ENCODE measurements around the gene NMD3. TPM values are rescaled to one million over a fixed set of nuclear protein-coding genes. Genes with fewer than 3 reads are reported as not detected.

The NMD3 gene
- total RNA-seq, 1 donor from 2014 or later = 41.4 TPM

- no peaks in the 10 kb centered on the region for H3K27me3 ChIP-seq
- no peaks in the 10 kb centered on the region for H4K20me1 ChIP-seq (ENCODE audit: low read depth)
- H3K79me2 ChIP-seq (ENCODE audit: low read depth) = no peaks in the 10 kb centered on the region
- H3K4me2 ChIP-seq = no peak overlapping the region
- no peak overlapping the region for H3K4me3 Mint-ChIP-seq
- H3K9me3 Mint-ChIP-seq = peaks cover 6% of the 10 kb centered on the region
- no peak overlapping the region for H3K9ac ChIP-seq
- H3K27ac ChIP-seq = no peak overlapping the region
- H3K27me3 Mint-ChIP-seq (ENCODE audit: insufficient read depth, low read depth) = no peaks in the 10 kb centered on the region
- H3F3A ChIP-seq (ENCODE audit: low read depth) = no peaks in the 10 kb centered on the region
- no peak overlapping the region for H3K27ac Mint-ChIP-seq
- no peaks in the 10 kb centered on the region for H3K4me1 ChIP-seq
- no peak overlapping the region for H3K4me3 ChIP-seq
- H3K9me3 ChIP-seq (ENCODE audit: low read depth) = no peaks in the 10 kb centered on the region
- DNase-seq (ENCODE audit: low spot score) = no peak
- H3K36me3 ChIP-seq = no peaks in the 10 kb centered on the region
- no peaks in the 10 kb centered on the region for H3K4me1 Mint-ChIP-seq
- TF ChIP-seq, protein P1, sequence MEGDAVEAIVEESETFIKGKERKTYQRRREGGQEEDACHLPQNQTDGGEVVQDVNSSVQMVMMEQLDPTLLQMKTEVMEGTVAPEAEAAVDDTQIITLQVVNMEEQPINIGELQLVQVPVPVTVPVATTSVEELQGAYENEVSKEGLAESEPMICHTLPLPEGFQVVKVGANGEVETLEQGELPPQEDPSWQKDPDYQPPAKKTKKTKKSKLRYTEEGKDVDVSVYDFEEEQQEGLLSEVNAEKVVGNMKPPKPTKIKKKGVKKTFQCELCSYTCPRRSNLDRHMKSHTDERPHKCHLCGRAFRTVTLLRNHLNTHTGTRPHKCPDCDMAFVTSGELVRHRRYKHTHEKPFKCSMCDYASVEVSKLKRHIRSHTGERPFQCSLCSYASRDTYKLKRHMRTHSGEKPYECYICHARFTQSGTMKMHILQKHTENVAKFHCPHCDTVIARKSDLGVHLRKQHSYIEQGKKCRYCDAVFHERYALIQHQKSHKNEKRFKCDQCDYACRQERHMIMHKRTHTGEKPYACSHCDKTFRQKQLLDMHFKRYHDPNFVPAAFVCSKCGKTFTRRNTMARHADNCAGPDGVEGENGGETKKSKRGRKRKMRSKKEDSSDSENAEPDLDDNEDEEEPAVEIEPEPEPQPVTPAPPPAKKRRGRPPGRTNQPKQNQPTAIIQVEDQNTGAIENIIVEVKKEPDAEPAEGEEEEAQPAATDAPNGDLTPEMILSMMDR (IDR thresholded peaks at IDR 0.05) = no peak
- no peak for TF ChIP-seq EZH2 (IDR thresholded peaks at IDR 0.05)
- TF ChIP-seq EZH2phosphoT487 (IDR thresholded peaks at IDR 0.05) = no peak
- H2AFZ ChIP-seq (replicated peaks) = no peak overlapping the region
- no peaks in the 10 kb centered on the region for H3K36me3 Mint-ChIP-seq
Measured at GRCh38 chr3:161199926-161200325, 21.2 kb upstream of the NMD3 start.

- Mint-ChIP-seq H3K36me3 (no peaks in the 10 kb centered on the region), H3K4me3 (no peak overlapping the region), H3K9me3 (no peaks in the 10 kb centered on the region), H3K4me1 (no peaks in the 10 kb centered on the region), H3K27me3 (ENCODE audit: insufficient read depth, low read depth) (no peaks in the 10 kb centered on the region), H3K27ac (no peak overlapping the region)
- Histone ChIP-seq H3K4me3 (no peak overlapping the region), H3F3A (ENCODE audit: low read depth) (no peaks in the 10 kb centered on the region), H3K4me2 (no peak overlapping the region), H4K20me1 (ENCODE audit: low read depth) (no peaks in the 10 kb centered on the region), H3K79me2 (ENCODE audit: low read depth) (no peaks in the 10 kb centered on the region), H2AFZ (replicated peaks) (no peak overlapping the region), H3K36me3 (no peaks in the 10 kb centered on the region), H3K4me1 (peaks cover 9% of the 10 kb centered on the region), H3K27ac (no peak overlapping the region), H3K9me3 (ENCODE audit: low read depth) (no peaks in the 10 kb centered on the region), H3K9ac (no peak overlapping the region), H3K27me3 (no peaks in the 10 kb centered on the region)
- DNase-seq (ENCODE audit: low spot score) = no peak
- TF ChIP-seq, protein P1 (IDR thresholded peaks at IDR 0.05) = no peak
- TF ChIP-seq EZH2phosphoT487 (IDR thresholded peaks at IDR 0.05) (no peak), EZH2 (IDR thresholded peaks at IDR 0.05) (no peak)
Measured at GRCh38 chr3:161203485-161204098, 17.5 kb upstream of the NMD3 start.

GRCh38 chr3:161208931-161209330 lies 12.2 kb upstream of the NMD3 start:
- peaks cover 27% of the 10 kb centered on the region for H3K4me1 ChIP-seq
- Mint-ChIP-seq H3K27me3 (ENCODE audit: insufficient read depth, low read depth) (no peaks in the 10 kb centered on the region), H3K27ac (no peak overlapping the region), H3K4me3 (no peak overlapping the region), H3K9me3 (no peaks in the 10 kb centered on the region), H3K4me1 (peaks cover 5% of the 10 kb centered on the region), H3K36me3 (no peaks in the 10 kb centered on the region)
- TF ChIP-seq EZH2phosphoT487 (IDR thresholded peaks at IDR 0.05) (no peak), EZH2 (IDR thresholded peaks at IDR 0.05) (no peak)
- TF ChIP-seq, protein P1 (IDR thresholded peaks at IDR 0.05) = no peak
- no peak overlapping the region for H3K4me3 ChIP-seq
- H3K27me3 ChIP-seq = no peaks in the 10 kb centered on the region
- no peak overlapping the region for H3K27ac ChIP-seq
- no peaks in the 10 kb centered on the region for H3K79me2 ChIP-seq (ENCODE audit: low read depth)
- H3K9me3 ChIP-seq (ENCODE audit: low read depth) = no peaks in the 10 kb centered on the region
- no peaks in the 10 kb centered on the region for H4K20me1 ChIP-seq (ENCODE audit: low read depth)
- H3F3A ChIP-seq (ENCODE audit: low read depth) = peaks cover 13% of the 10 kb centered on the region
- H2AFZ ChIP-seq (replicated peaks) = no peak overlapping the region
- H3K4me2 ChIP-seq = no peak overlapping the region
- H3K36me3 ChIP-seq = no peaks in the 10 kb centered on the region
- H3K9ac ChIP-seq = no peak overlapping the region
- DNase-seq (ENCODE audit: low spot score) = no peak

All from neural progenitor cell (in vitro differentiated cells).